Heart right ventricle (tissue), 16 donors: ENCODE results near the gene CCDC43. TPM values are rescaled to one million over a fixed set of nuclear protein-coding genes. Genes with fewer than 3 reads are reported as not detected.

Experiments
- ATAC-seq, 8 donors: fragments of 200-7000 bp; cut with Tn5 transposase; one replicate each; pipeline ENCODE4 v1.9.1; 2020; ENCODE audit warnings: mild to moderate bottlenecking in 8 of 8, moderate library complexity in 8 of 8, moderate number of reproducible peaks in 1 of 8
- DNase-seq, 2 donors: peaks; one replicate each; pipeline ENCODE4 v3.0.0-alpha.2; 2020
- H3K27ac ChIP-seq, 10 donors: fragments of 200-600 bp; sonication (generic) in 2 of 10; one replicate each; pipeline versions ENCODE4 v1.5.0 to v1.8.0; 2020 to 2022; ENCODE audit warnings: mild to moderate bottlenecking in 3 of 10
- H3K27me3 ChIP-seq, 7 donors: fragments of 200-600 bp; one replicate each; pipeline ENCODE4 v1.8.0; 2021 to 2022; ENCODE audit warnings: mild to moderate bottlenecking in 2 of 7
- H3K36me3 ChIP-seq, 9 donors: fragments of 200-600 bp; sonication (generic) in 1 of 9; one replicate each; pipeline versions ENCODE4 v1.5.0 to v1.8.0; 2020 to 2022; ENCODE audit warnings: mild to moderate bottlenecking in 2 of 9
- H3K4me1 ChIP-seq, 9 donors: fragments of 200-600 bp; sonication (generic) in 1 of 9; one replicate each; pipeline versions ENCODE4 v1.5.0 to v1.8.0; 2020 to 2022; ENCODE audit warnings: mild to moderate bottlenecking in 4 of 9
- H3K4me3 ChIP-seq, 10 donors: fragments of 200-600 bp; sonication (generic) in 2 of 10; one replicate each; pipeline versions ENCODE4 v1.5.0 to v1.8.0; 2020 to 2022; ENCODE audit warnings: mild to moderate bottlenecking in 7 of 10, moderate library complexity in 2 of 10
- H3K9me3 ChIP-seq, 11 donors: fragments of 200-600 bp in 10 of 11; sonication (generic) in 2 of 11; one replicate each; pipeline versions ENCODE4 v1.5.0 to v1.8.0; 2013 to 2022; ENCODE audit warnings: mild to moderate bottlenecking in 2 of 11, control low read depth in 1 of 11, moderate library complexity in 1 of 11
- WGBS, 2 donors: extraction: QIAGEN DNeasy Blood & Tissue Kit; methylation state at CpG; one replicate each; pipeline ENCODE4 v1.1.7; 2013; ENCODE audit warnings: inconsistent platforms in 1 of 2; 5-methylcytosine and 5-hydroxymethylcytosine counted together
- intact Hi-C, 10 donors: fragments of 100-400 bp; cut with DNase I; formaldehyde crosslinking; loops; one replicate each; pipeline versions ENCODE4 v1.11.1 to v1.14.2; 2022
- polyA plus RNA-seq, 2 donors: library from polyadenylated mRNA; stranded (reverse); fragments of 200-250 nt; gene quantifications; one replicate each; pipeline ENCODE4 v1.2.3, GENCODE V29; 2013
- total RNA-seq, 10 donors: library from RNA; stranded (reverse); fragmentation: NEBNext Ultra II Directional in 3 of 10; extraction: Animal tissue kit (Norgen Biotek cat#: 25700) in 3 of 10; gene quantifications; one replicate each; pipeline versions ENCODE4 v1.2.1 to v1.2.4, GENCODE V29; 2021 to 2023
- TF ChIP-seq, protein P1 (sequence below), 9 donors: fragments of 200-600 bp; sonication (generic) in 2 of 9; IDR thresholded peaks; one replicate each; pipeline versions ENCODE4 v1.5.0 to v1.8.0; 2021 to 2022; ENCODE audit warnings: antibody characterized with exemption in 9 of 9, mild to moderate bottlenecking in 5 of 9, moderate library complexity in 1 of 9
- donor health status: Arrhythmogenic right ventricular cardiomyopathy.
- donor health status: ischemic (EF 13 %, LVEDD 7.1; RV severe dilation, severe dysfunction).
- donor health status: healthy with polysubstance abuse.
- donor health status: DM: no; HTN: yes; CAD: no.
- donor health status: DM: no; HTN: no; CAD: no.
- donor health status: ischemic (EF 25% LVEDD 6.9; RV normal size, moderate dysfunction).
- donor health status: ischemic (EF 25% LVEDD 5.7; RV mildly dilated, moderate dysfunction).
- donor health status: healthy.
- donor health status: DM: yes; HTN: yes; CAD: no.
- donor health status: Ischemic cardiomyopathy.
- donor health status: ischemic (EF 35%, LVEDD 5.7; RV mildly dilated, moderate dysfunction).
- donor health status: nonischemic (EF 11% LVEDD 7.7; RV severe dilation, severe dysfunction).
- donor health status: DM: yes; HTN: yes; CAD: no.
- donor health status: PGD.
- donor health status: ischemic (EF 29% LVEDD 5.4; RV normal size, mild dysfunction).
- donor health status: nonischemic (EF 23%, LVEDD 6.1; RV moderate dilation, normal function).

The CCDC43 gene
- total and polyA plus RNA-seq, 12 donors = 14.4 to 35.3 (median 28.9) TPM

DNA sequence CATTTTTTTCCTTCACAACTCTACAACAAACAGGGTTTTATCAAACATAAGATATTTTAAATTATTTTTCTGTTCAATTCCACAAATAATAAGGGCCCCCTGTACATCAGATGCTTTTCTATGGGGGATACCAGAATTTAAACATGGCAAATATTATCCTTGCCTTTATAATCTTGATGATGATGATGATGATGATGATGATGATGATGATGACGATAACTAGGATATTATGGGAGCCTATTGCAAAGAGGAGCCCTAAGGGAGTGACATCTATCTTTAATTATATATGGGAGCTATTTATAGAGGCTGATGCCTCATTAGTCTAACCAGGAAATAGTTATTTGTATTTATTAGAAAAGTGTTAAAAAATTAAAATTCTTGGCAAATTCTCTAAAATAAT lies 26.5 kb downstream of the CCDC43 start:
- no peaks in the 10 kb centered on the region for H3K36me3 ChIP-seq
- no peaks in the 10 kb centered on the region for H3K4me1 ChIP-seq
- DNase-seq (no peak), ATAC-seq (no peak)
- intact Hi-C loops = loop anchor here in 1 of 10 donors (10.0 kb wide), 1 partner anchor 58 kb away; no protein-coding TSS in a partner anchor
- peaks cover 0 to 14% (median 5%) of the 10 kb centered on the region in 7 donors for H3K27me3 ChIP-seq
- TF ChIP-seq, protein P1, sequence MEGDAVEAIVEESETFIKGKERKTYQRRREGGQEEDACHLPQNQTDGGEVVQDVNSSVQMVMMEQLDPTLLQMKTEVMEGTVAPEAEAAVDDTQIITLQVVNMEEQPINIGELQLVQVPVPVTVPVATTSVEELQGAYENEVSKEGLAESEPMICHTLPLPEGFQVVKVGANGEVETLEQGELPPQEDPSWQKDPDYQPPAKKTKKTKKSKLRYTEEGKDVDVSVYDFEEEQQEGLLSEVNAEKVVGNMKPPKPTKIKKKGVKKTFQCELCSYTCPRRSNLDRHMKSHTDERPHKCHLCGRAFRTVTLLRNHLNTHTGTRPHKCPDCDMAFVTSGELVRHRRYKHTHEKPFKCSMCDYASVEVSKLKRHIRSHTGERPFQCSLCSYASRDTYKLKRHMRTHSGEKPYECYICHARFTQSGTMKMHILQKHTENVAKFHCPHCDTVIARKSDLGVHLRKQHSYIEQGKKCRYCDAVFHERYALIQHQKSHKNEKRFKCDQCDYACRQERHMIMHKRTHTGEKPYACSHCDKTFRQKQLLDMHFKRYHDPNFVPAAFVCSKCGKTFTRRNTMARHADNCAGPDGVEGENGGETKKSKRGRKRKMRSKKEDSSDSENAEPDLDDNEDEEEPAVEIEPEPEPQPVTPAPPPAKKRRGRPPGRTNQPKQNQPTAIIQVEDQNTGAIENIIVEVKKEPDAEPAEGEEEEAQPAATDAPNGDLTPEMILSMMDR (IDR thresholded peaks at IDR 0.05) = no peak
- H3K4me3 ChIP-seq = no peak overlapping the region
- H3K9me3 ChIP-seq = no peaks in the 10 kb centered on the region
- H3K27ac ChIP-seq = no peak overlapping the region
- WGBS, 2 donors = 78 to 82% methylated on average over 1 of the region's 1 CpG

DNA sequence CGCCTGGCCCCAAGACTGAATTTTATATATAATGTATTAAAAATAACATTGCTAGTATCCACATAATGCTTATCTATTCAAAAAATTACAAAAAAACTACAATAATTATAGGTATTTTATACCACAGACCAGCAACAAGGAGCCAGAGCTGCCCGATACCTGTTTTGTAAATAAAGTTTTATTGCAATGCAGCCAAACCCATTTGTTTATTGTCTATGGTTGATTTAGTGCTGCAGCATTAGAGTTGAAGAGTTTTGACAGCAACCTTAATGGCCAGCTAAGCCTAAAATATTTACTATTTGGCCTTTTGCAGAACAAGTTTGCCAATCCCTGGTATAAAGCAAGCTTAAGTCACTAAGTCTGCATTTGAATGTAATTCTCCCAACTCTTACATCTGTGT lies 27.7 kb downstream of the CCDC43 start:
- no peak for DNase-seq
- TF ChIP-seq, protein P1 (IDR thresholded peaks at IDR 0.05) = no peak
- no peak overlapping the region for H3K27ac ChIP-seq
- H3K4me3 ChIP-seq = no peak overlapping the region
- 96 to 99% methylated on average over 2 of the region's 2 CpGs for WGBS, 2 donors
- peaks cover 0 to 4% (median 0%) of the 10 kb centered on the region in 9 donors for H3K4me1 ChIP-seq
- H3K9me3 ChIP-seq = no peaks in the 10 kb centered on the region
- intact Hi-C loops = loop anchor here in 1 of 10 donors (10.0 kb wide), 1 partner anchor 57 kb away; no protein-coding TSS in a partner anchor
- H3K27me3 ChIP-seq = peaks cover 0 to 27% (median 17%) of the 10 kb centered on the region in 7 donors
- H3K36me3 ChIP-seq = no peaks in the 10 kb centered on the region
- ATAC-seq = no peak

DNA sequence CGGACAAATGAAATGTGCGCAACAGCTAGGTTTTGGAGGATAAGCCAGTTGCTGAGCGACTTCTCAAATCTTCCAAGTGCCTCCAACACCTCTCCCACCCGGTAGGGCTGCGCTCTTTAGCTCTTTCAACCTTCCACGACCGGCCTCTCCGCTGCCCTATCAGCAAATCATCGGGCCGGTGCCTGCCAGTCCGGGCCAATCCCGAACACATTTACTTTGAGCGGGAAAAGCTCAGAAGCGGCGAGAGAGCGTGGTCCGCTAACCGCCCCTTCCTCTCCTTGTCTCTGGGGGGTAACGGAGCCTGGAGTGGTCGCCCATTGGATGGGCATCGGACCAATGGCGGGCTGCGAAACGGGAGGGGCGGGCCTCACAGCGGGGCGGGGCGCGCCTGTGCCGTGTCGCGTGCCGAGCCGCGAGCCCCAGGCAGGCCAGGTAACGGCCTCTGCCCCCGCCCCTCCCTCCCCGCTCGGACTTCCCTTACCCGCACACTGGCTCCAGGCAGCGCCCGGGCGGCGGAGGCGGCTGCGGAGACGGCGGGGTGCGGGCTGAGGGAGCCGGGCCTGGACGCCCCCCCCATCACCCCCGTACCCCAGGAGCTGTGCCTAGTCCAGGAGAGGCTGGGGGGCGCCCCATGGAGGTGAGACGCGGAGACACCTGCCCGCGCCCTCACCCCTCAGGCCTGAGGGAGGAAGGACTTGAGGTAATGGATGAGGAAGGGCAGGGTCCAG lies 33.4 kb downstream of the CCDC43 start, which contains the start of gene MEIOC:
TSS of gene MEIOC (plus strand) at position 486 of the 728 bp plus-strand sequence. CDS start at position 632, 146 bp downstream.
- DNase-seq (no peak), ATAC-seq (peak in 1 of 8 donors; percentile 15)
- H3K27me3 ChIP-seq = peaks cover 13 to 79% (median 61%) of the 10 kb centered on the region in 7 donors
- TF ChIP-seq, protein P1 (IDR thresholded peaks at IDR 0.05) = no peak
- H3K4me1 ChIP-seq = peaks cover 0 to 6% (median 4%) of the 10 kb centered on the region in 9 donors
- 6 to 8% methylated on average over 50 to 57 of the region's 57 CpGs for WGBS, 2 donors
- peak within 1 kb of the TSS in 7 of 10 donors; percentile 10 to 42 (median 26) for H3K4me3 ChIP-seq
- H3K9me3 ChIP-seq = no peaks in the 10 kb centered on the region
- no peak within 1 kb of the TSS for H3K27ac ChIP-seq
- intact Hi-C loops = no loop called here
- H3K36me3 ChIP-seq = no peaks in the 10 kb centered on the region

DNA sequence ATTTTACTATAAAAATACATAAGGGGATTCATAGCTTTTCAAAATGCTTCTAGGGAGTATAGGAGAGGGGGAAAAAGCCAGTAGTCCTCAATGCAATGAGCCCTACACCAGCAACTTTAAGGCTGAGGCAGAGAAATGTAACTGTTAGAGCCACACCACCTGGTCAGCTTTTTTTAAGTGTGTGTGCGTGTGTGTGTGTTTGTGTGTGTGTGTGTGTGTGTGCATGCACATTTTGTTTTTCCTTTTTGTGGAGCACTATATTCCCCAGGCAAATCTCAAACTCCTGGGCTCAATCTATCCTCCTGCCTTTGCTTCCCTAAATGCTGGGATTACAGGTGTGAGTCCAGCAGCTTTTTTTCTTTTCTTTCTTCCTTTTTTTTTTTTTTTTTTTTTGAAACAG lies 35.6 kb downstream of the CCDC43 start:
- no peak for DNase-seq
- Histone ChIP-seq H3K27ac (no peak overlapping the region), H3K27me3 (peaks cover 13 to 85% (median 77%) of the 10 kb centered on the region in 7 donors), H3K4me1 (peaks cover 0 to 6% (median 4%) of the 10 kb centered on the region in 9 donors), H3K4me3 (no peak overlapping the region), H3K9me3 (no peaks in the 10 kb centered on the region), H3K36me3 (no peaks in the 10 kb centered on the region)
- intact Hi-C loops = no loop called here
- ATAC-seq = no peak
- 84 to 90% methylated on average over 1 of the region's 1 CpG for WGBS, 2 donors
- TF ChIP-seq, protein P1 (IDR thresholded peaks at IDR 0.05) = no peak
